HG03469 (cell line): ENCODE data around the gene ZNF429.
"Not testable (repeated sequence)": the region's sequence is repeated elsewhere in the genome, so short reads cannot be mapped to it uniquely, and the experiment has no call there.

Experiments used
- ATAC-seq: cut with Tn5 transposase; IDR thresholded peaks from one replicate; pipeline ENCODE4 v1.9.1; 2021; ENCODE audit warnings: mild to moderate bottlenecking, moderate library complexity, moderate number of reproducible peaks; ENCODE audit not compliant: unreplicated experiment

The ZNF429 gene

DNA sequence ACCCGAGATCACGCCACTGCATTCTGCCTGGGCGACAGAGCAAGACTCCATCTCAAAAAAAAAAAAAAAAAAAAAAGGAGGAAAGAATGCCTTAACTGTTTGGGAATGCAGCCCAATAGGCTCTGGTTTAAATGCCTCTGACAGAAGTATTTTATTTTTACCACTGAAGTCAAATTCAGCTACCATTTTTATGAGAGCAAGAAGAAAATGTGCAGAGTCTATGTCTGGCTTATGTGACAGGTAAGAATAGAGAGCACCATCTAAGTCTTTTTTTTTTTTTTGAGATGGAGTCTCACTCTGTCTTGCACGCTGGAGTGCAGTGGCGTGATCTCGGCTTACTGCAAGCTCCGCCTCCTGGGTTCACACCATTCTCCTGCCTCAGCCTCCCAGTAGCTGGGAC lies 7.2 kb downstream of the ZNF429 start:
- not testable (repeated sequence) for ATAC-seq

DNA sequence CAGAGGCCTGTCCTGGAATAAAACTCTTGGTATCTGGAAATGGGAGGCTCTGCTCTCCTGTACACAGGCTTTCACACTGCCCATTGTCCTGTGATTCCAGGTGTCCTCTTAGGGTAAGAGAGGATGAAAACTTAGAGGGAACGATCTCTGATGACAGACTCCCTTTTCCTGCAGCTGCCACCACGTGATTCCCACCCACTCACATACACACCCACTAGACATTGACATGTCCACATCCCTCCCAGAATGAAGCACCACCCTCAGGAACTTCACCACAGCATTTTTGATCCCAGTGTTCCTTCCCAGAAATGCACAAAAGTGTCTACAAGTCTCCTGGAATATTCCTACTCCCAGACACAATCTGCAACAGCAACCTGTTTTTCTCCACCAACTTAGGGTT lies 8.2 kb downstream of the ZNF429 start:
- no peak for ATAC-seq

DNA sequence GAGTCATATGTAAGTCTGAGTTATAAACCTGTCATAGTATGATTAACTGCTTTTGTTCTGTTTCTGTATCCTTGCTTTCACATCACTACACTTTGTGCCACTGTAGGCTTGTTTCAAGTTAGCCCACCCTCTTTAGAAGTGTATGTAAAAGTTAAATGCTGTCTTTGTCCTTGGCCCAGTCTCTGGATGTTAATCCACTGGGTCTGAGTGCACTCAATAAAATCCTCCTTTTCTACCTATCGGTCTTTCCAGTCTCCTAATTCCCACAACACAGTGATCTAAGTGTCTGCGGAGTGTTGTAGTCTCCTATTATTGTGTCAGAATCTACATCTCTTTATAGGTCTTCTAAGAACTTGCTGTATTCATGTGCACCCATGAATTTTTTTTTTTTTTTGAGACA lies 14.1 kb downstream of the ZNF429 start:
- ATAC-seq: no peak

DNA sequence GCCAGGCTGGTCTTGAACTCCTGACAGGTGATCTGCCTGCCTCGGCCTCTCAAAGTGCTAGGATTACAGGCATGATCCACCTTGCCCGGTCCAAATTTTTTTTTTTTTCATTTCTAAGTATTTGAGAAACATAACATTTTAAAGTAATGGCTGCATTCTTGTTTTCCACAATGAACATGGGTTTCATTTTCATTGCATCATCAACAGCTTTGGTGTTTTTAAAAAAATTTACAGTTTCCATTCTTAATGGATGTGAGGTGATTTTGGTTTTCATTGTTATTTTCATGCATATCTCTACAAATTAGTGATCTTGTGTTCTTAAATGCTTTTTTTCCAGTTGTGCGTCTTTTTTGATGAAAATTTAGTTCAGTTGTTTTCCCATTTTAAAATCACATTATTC lies 27.5 kb downstream of the ZNF429 start:
- no peak for ATAC-seq

- not testable (repeated sequence) for ATAC-seq
Measured at GRCh38 chr19:21536741-21537290, 31.4 kb downstream of the ZNF429 start.

DNA sequence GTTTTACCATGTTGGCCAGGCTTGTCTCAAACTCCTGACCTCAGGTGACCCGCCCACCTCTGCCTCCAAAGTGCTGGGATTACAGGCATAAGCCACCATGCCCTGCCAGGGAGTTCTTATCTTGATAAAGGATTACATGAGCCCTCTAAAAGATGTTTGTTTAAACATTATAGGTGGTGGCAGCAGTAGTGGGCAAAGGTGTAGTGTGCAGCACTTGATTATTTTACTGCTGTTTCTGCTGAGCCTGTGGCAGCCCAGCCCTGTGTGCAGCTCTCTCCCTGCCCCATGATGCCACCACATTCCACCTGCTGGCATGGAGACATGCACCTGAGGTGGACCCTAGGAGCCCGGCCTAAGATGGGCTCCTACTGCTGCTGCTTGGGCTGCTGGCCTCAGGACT lies 54.0 kb downstream of the ZNF429 start:
- ATAC-seq: no peak

- ATAC-seq: no peak
Measured at GRCh38 chr19:21564406-21564805, 59.0 kb downstream of the ZNF429 start.

- no peak for ATAC-seq
Measured at GRCh38 chr19:21566073-21566472, 60.7 kb downstream of the ZNF429 start.

DNA sequence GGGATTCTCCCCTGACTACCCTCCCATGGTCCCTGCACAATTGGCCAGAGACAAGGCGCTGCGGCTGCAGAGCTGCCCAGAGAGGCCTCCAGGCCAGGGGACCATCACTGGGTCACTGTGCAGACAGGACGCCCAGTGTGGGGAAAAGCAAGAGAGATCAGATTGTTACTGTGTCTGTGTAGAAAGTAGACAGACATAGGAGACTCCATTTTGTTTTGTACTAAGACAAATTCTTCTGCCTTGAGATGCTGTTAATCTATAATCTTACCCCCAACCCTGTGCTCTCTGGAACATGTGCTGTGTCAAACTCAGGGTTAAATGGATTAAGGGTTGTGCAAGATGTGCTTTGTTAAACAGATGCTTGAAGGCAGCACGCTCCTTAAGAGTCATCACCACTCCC lies 62.4 kb downstream of the ZNF429 start:
- ATAC-seq: not testable (repeated sequence)

GRCh38 chr19:21568816-21569493 lies 63.6 kb downstream of the ZNF429 start:
- no peak for ATAC-seq

GRCh38 chr19:21569494-21569865 lies 64.1 kb downstream of the ZNF429 start:
- no peak for ATAC-seq

DNA sequence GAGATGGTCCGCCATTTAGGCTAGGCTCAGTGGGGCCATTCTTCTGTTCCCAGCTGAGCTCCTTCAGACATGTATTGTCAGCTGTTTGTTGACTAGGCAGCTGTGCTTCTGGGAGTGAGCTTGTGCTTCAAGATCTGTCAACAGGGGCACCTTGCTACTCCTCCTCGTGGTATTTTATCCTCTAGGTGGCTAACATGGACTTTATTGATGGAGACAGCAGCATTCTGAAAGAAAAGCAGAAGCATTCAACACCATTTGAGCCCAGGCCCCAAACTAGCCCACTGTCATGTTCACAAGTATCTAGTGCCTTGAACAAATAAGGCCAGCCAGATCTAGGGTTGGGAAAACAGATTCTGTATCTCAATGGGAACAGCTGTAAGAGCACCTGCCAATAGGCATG lies 65.9 kb downstream of the ZNF429 start:
- no peak for ATAC-seq

DNA sequence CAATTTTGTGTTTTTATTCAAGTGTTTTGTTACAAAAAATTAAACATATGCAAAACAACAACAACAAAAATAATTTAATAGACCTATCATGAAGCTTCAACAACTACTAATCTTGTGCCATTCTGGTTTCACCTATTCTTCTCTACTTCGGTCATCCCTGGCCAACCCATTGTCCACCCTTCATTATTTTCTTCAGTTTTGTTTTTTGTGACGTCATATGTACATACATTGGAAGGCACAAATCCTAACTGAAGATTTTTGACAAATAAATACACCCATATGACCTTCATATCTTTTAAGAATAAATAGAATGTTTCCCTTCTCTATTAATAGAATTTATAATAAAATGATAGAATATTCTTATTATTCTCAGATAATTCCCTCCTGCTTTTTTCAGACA lies 69.2 kb downstream of the ZNF429 start:
- no peak for ATAC-seq

DNA sequence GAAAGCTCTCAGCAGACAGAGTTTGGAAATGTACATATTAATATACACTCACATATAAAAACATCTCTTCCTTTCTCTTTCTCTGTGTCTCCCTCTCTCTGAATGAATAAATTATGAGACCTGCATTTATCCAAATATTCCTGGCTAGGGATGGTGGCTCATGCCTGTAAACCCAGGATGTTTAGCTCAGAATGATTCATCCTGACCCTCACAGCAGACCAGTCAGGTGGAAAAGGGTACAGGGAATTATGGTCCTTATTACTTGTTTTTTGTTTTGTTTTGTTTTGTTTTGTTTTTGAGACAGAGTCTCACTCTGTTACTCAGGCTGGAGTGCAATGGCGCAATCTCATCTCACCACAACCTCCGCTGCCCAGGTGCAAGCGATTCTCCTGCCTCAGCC lies 71.1 kb downstream of the ZNF429 start:
- ATAC-seq: no peak

DNA sequence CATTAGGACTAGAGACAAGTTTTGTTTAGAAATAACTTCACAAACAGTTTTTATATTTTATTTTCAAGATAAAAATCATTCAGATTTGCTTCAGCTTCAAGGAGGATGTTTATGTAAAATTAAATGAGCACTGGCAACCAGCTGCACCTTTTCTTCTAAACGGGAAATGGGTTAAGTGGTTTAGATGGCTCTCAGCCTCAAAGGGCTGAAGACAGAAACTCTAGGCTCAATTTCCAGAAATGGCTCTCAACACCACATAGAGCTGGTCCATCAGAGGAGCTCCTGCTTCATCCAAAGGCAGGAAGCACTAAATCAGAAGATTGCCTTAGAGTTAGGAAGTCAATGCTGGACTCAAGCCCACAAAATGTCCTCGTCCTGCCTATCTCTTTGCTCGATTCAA lies 74.7 kb downstream of the ZNF429 start:
- no peak for ATAC-seq

- ATAC-seq: no peak
Measured at GRCh38 chr19:21580818-21581217, 75.4 kb downstream of the ZNF429 start.

- no peak for ATAC-seq
Measured at GRCh38 chr19:21581646-21582240, 76.3 kb downstream of the ZNF429 start.

GRCh38 chr19:21584537-21584936 lies 79.1 kb downstream of the ZNF429 start:
- ATAC-seq: no peak

- no peak for ATAC-seq
Measured at GRCh38 chr19:21585281-21585890, 80.0 kb downstream of the ZNF429 start.

DNA sequence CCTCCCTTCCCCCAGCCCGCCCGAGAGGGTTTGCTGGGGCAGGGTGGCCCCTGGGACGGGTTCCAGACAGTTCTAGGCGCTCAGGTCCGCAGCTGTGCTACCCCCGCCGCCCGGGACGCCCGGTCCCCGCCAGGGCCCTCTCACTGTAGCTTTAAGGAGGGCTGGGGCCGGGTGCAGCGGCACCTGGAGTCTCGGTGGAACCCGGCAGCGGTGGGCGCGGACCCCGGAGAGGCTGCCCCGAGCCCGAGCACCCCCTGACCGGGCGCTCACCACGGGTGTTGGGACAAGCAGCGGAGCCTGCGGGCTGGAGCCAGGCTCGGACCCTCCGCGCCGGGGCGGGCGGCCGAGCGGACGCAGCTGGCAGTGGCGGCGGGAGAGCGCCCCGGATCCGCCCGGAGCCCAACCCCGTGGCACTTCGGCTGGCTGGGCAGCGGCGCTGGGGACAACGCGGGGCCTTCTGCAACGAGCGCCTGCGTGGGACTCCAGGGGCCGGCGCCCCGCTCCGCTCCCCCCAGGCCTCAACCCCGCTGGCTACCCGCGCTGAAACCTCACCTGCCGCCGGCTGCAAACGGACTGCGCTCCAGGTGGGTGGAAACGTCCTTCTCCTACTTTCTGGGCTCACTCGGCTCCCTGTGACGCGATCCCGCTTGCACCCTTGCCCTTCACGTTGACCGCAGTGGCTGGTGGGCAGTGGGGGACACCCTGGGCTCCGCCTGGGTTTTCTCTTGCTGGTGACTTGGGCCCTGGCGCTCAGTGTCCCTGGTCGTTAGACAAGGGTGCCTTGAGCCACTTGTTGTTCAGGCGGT lies 81.1 kb downstream of the ZNF429 start:
- ATAC-seq: no peak

GRCh38 chr19:21587117-21587461 lies 81.7 kb downstream of the ZNF429 start:
- no peak for ATAC-seq
